Glomerular visceral epithelial cell (primary cell): ENCODE measurements around the gene FERMT1.

Experiments used
- DNase-seq: peaks from one replicate; pipeline ENCODE4 v3.0.0-alpha.2; 2016; ENCODE audit errors: extremely low spot score

The FERMT1 gene

GRCh38 chr20:6122873-6123648 lies at the start of gene FERMT1:
TSS of gene FERMT1 (minus strand) at chr20:6123030. CDS start at chr20:6119554, 3,476 bp downstream.
- DNase-seq = peak; percentile 76

- no peak for DNase-seq
Measured at GRCh38 chr20:6169251-6169650, 46.4 kb upstream of the FERMT1 start.

GRCh38 chr20:6168204-6168603 lies 45.4 kb upstream of the FERMT1 start:
- no peak for DNase-seq

GRCh38 chr20:6165346-6165745 lies 42.5 kb upstream of the FERMT1 start:
- no peak for DNase-seq

GRCh38 chr20:6164421-6165341 lies 41.9 kb upstream of the FERMT1 start:
- no peak for DNase-seq

- DNase-seq = no peak
Measured at GRCh38 chr20:6160736-6161135, 37.9 kb upstream of the FERMT1 start.

- DNase-seq = no peak
Measured at GRCh38 chr20:6157345-6157744, 34.5 kb upstream of the FERMT1 start.

GRCh38 chr20:6152777-6153176 lies 29.9 kb upstream of the FERMT1 start:
- no peak for DNase-seq

- DNase-seq = no peak
Measured at GRCh38 chr20:6148073-6148472, 25.2 kb upstream of the FERMT1 start.

- DNase-seq = peak; percentile 66
Measured at GRCh38 chr20:6142348-6142993, 19.6 kb upstream of the FERMT1 start.

- peak; percentile 16 for DNase-seq
Measured at GRCh38 chr20:6140947-6141346, 18.1 kb upstream of the FERMT1 start.

- no peak for DNase-seq
Measured at GRCh38 chr20:6135347-6135746, 12.5 kb upstream of the FERMT1 start.

GRCh38 chr20:6134592-6134991 lies 11.8 kb upstream of the FERMT1 start:
- DNase-seq = no peak

- no peak for DNase-seq
Measured at GRCh38 chr20:6130045-6130444, 7.2 kb upstream of the FERMT1 start.

GRCh38 chr20:6127825-6128224 lies 5.0 kb upstream of the FERMT1 start:
- DNase-seq = no peak

GRCh38 chr20:6126846-6127245 lies 4.0 kb upstream of the FERMT1 start:
- no peak for DNase-seq

- DNase-seq = no peak
Measured at GRCh38 chr20:6123649-6124014, 802 bp upstream of the FERMT1 start.

GRCh38 chr20:6122111-6122872 lies 538 bp downstream of the FERMT1 start:
- peak; percentile 23 for DNase-seq

GRCh38 chr20:6121504-6121903 lies 1.3 kb downstream of the FERMT1 start:
- DNase-seq = no peak

GRCh38 chr20:6120491-6120988 lies 2.3 kb downstream of the FERMT1 start:
- DNase-seq = no peak

GRCh38 chr20:6116758-6117157 lies 6.1 kb downstream of the FERMT1 start:
- no peak for DNase-seq
